Upper lobe of right lung (tissue), 1 donor: ENCODE data around the gene PIK3R3. TPM values are rescaled to one million over a fixed set of nuclear protein-coding genes. Genes with fewer than 3 reads are reported as not detected.
"Not testable (repeated sequence)": the region's sequence is repeated elsewhere in the genome, so short reads cannot be mapped to it uniquely, and the experiment has no call there.

Source experiments
- ATAC-seq: fragments of 200-7000 bp; cut with Tn5 transposase; one replicate; pipeline ENCODE4 v1.9.1; 2020; ENCODE audit warnings: mild to moderate bottlenecking, moderate library complexity
- DNase-seq: peaks from one replicate; pipeline ENCODE4 v3.0.0-alpha.2; 2020
- H3K27ac ChIP-seq: fragments of 200-600 bp; one replicate; pipeline ENCODE4 v1.8.0; 2022
- H3K27me3 ChIP-seq: fragments of 200-600 bp; one replicate; pipeline ENCODE4 v1.8.0; 2022; ENCODE audit warnings: mild to moderate bottlenecking
- H3K36me3 ChIP-seq: fragments of 200-600 bp; one replicate; pipeline ENCODE4 v1.8.0; 2022
- H3K4me1 ChIP-seq: fragments of 200-600 bp; one replicate; pipeline ENCODE4 v1.8.0; 2022
- H3K4me3 ChIP-seq: fragments of 200-600 bp; one replicate; pipeline ENCODE4 v1.8.0; 2022; ENCODE audit warnings: mild to moderate bottlenecking
- H3K9me3 ChIP-seq: fragments of 200-600 bp; one replicate; pipeline ENCODE4 v1.8.0; 2022
- intact Hi-C: fragments of 100-400 bp; cut with DNase I; formaldehyde crosslinking; loops from one replicate; pipeline ENCODE4 v1.11.0; 2022
- total RNA-seq: library from RNA; stranded (reverse); fragmentation: NEBNext Ultra II Directional; extraction: Animal tissue kit (Norgen Biotek cat#: 25700); gene quantifications from one replicate; pipeline ENCODE4 v1.2.1, GENCODE V29; 2021
- TF ChIP-seq, protein P1 (sequence below): fragments of 200-600 bp; IDR thresholded peaks from one replicate; pipeline ENCODE4 v1.8.0; 2022; ENCODE audit warnings: antibody characterized with exemption
- donor health status: DM: no; HTN: yes; CAD: no; lungs with severe emphysema.

Gene PIK3R3
- total RNA-seq, 1 donor from 2014 or later, result 79.8 TPM

DNA sequence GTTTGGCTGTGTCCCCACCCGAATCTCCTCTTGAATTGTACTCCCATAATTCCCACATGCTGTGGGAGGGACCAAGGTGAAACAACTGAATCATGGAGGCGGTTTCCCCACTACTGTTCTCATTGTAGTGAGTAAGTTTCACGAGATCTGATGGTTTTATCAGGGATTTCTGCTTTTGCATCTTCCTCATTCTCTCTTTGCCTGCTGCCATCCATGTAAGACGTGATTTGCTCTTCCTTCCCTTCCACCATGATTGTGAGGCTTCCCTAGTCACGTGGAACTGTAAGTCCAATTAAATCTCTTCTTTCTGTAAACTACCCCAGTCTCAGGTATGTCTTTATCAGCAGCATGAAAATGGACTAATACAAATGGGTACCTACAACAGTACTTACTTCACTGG is 73.5 kb downstream of the PIK3R3 start:
- Histone ChIP-seq H3K9me3 (no peaks in the 10 kb centered on the region), H3K27ac (no peak overlapping the region), H3K36me3 (peaks cover 5% of the 10 kb centered on the region), H3K4me1 (no peaks in the 10 kb centered on the region), H3K27me3 (no peaks in the 10 kb centered on the region), H3K4me3 (no peak overlapping the region)
- ATAC-seq (no peak), DNase-seq (no peak)
- TF ChIP-seq, protein P1, sequence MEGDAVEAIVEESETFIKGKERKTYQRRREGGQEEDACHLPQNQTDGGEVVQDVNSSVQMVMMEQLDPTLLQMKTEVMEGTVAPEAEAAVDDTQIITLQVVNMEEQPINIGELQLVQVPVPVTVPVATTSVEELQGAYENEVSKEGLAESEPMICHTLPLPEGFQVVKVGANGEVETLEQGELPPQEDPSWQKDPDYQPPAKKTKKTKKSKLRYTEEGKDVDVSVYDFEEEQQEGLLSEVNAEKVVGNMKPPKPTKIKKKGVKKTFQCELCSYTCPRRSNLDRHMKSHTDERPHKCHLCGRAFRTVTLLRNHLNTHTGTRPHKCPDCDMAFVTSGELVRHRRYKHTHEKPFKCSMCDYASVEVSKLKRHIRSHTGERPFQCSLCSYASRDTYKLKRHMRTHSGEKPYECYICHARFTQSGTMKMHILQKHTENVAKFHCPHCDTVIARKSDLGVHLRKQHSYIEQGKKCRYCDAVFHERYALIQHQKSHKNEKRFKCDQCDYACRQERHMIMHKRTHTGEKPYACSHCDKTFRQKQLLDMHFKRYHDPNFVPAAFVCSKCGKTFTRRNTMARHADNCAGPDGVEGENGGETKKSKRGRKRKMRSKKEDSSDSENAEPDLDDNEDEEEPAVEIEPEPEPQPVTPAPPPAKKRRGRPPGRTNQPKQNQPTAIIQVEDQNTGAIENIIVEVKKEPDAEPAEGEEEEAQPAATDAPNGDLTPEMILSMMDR, result no peak
- intact Hi-C loops, result no loop called here

DNA sequence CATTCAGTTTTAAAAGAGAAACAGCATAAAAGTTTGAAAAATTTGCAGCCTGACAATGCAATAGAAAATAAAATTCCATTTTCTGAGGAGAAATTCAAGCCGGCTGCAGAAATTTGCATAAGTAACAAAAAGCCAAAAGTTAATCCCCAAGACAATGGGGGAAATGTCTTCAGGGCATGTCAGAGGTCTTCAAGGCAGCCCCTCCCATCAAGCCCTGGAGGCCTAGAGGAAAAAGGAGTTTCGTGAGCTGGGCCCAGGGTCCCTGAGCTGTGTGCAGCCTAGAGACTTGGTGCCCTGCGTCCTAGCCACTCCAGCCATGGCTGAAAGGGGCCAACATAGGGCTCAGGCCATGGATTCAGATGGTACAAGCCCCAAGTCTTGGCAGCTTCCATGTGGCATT is 74.6 kb downstream of the PIK3R3 start:
- intact Hi-C loops, result no loop called here
- Histone ChIP-seq H3K27ac (no peak overlapping the region), H3K4me3 (no peak overlapping the region), H3K27me3 (no peaks in the 10 kb centered on the region), H3K36me3 (peaks cover 5% of the 10 kb centered on the region), H3K4me1 (no peaks in the 10 kb centered on the region), H3K9me3 (no peaks in the 10 kb centered on the region)
- no peak for DNase-seq
- TF ChIP-seq, protein P1, result no peak
- no peak for ATAC-seq

DNA sequence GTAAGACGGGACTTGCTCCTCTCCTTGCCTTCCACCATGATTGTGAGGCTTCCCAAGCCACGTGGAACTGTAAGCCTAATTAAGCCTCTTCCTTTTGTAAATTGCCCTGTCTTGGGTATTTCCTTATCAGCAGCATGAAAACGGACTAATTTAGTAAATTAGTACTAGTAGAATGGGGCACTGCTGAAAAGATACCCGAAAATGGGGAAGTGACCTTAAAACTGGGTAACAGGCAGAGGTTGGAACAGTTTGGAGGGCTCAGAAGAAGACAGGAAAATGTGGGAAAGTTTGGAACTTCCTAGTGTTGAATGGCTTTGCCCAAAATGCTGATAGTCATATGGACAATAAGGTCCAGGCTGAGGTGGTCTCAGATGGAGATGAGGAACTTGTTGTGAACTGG is 75.2 kb downstream of the PIK3R3 start:
- H3K9me3 ChIP-seq, H3K27me3 ChIP-seq, intact Hi-C loops, DNase-seq, H3K4me1 ChIP-seq, H3K27ac ChIP-seq, H3K36me3 ChIP-seq, H3K4me3 ChIP-seq, ATAC-seq: not testable (repeated sequence)

DNA sequence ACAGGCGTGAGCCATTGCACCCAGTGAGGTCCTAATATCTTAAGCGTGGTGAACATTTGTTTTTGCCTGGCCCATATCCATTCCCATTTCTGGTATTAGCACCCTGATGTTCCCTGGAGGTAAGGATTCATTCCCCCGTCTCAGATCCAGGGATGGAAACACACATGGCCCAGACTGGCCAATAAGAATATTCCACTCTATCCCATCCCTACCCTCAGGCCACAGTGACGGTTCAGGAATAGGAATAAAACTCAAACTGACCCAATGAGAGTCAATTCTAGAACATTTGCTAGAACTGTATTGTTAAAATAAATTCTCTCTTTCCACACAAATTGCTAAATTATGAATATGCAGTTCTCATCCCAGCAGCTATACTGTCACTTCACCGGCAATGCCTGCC is 76.1 kb downstream of the PIK3R3 start:
- H3K27me3 ChIP-seq, result no peaks in the 10 kb centered on the region
- H3K9me3 ChIP-seq, result no peaks in the 10 kb centered on the region
- no peak overlapping the region for H3K27ac ChIP-seq
- TF ChIP-seq, protein P1, result no peak
- ATAC-seq (no peak), DNase-seq (no peak)
- H3K4me3 ChIP-seq, result no peak overlapping the region
- H3K36me3 ChIP-seq, result peaks cover under 1% of the 10 kb centered on the region
- H3K4me1 ChIP-seq, result no peaks in the 10 kb centered on the region
- intact Hi-C loops, result no loop called here

DNA sequence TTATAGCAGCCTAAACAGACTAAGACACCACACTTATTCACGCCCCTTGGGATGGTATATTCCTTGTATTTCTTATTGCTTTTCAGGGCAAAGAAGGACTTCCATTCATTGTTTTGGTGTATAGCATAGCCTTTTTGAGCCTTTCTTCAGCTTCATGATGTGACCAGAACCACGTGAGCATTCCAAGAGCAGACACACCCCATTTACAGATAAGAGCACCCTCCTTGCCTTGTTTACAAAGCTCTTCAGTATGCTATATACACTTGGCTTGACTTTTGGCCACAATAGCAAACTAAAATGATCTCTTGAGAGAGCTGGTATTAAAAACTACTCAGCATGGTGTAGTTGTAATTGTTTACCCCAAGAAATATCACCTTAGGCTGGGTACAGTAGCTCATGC is 78.7 kb downstream of the PIK3R3 start:
- Histone ChIP-seq H3K36me3 (no peaks in the 10 kb centered on the region), H3K4me1 (no peaks in the 10 kb centered on the region), H3K9me3 (no peaks in the 10 kb centered on the region), H3K4me3 (no peak overlapping the region), H3K27me3 (no peaks in the 10 kb centered on the region), H3K27ac (no peak overlapping the region)
- TF ChIP-seq, protein P1, result no peak
- intact Hi-C loops, result no loop called here
- ATAC-seq, result peak; percentile 81
- DNase-seq, result no peak

DNA sequence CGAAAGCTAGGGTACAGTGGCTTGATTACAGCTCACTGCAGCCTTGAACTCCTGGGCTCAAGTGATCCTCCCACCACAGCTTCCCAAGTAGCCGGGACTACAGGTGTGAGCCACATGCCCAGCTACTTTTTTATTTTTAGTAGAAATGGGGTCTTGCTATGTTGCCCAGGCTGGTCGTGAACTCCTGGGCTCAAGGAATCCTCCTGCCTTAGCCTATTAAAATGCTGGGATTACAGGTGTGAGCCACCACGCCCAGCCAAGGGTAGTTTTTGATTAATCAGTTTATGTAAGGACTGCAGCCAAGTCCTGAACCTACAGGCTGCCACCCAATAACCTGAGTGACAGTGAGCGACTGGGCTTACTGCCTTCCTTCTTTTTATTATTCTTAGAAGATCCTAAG is 88.3 kb downstream of the PIK3R3 start:
- Histone ChIP-seq H3K27ac (no peak overlapping the region), H3K4me1 (peaks cover 9% of the 10 kb centered on the region), H3K4me3 (no peak overlapping the region), H3K36me3 (no peaks in the 10 kb centered on the region), H3K9me3 (no peaks in the 10 kb centered on the region), H3K27me3 (no peaks in the 10 kb centered on the region)
- no peak for ATAC-seq
- TF ChIP-seq, protein P1, result no peak
- intact Hi-C loops, result no loop called here
- no peak for DNase-seq
